ENCODE data around the gene CIAO2A. TPM values are rescaled to one million over a fixed set of nuclear protein-coding genes. Genes with fewer than 3 reads are reported as not detected.

Gene CIAO2A
- total RNA-seq, 1 experiment from 2014 or later: 74.4 TPM

- H3K4me1 Mint-ChIP-seq: no peaks in the 10 kb centered on the region
- no peak overlapping the region for H3K9ac ChIP-seq (ENCODE audit: extremely low read depth, insufficient read length, low read length)
- no peak overlapping the region for H3K4me3 Mint-ChIP-seq
- H3K27me3 ChIP-seq (ENCODE audit: insufficient read depth, low read length): no peaks in the 10 kb centered on the region
- H3K9me3 ChIP-seq (ENCODE audit: control insufficient read depth, low read depth, low read length): no peaks in the 10 kb centered on the region
- H3K56ac ChIP-seq (ENCODE audit: insufficient read length, low read depth, low read length): no peak overlapping the region
- H3K79me1 ChIP-seq (ENCODE audit: insufficient read depth, low read depth, low read length, poor library complexity, severe bottlenecking): no peaks in the 10 kb centered on the region
- no peak overlapping the region for H3K14ac ChIP-seq (ENCODE audit: insufficient read depth, low read length)
- no peak overlapping the region for H3K27ac ChIP-seq (ENCODE audit: insufficient read length, low read depth, low read length)
- H3K18ac ChIP-seq (ENCODE audit: insufficient read length, low read depth, low read length): no peak overlapping the region
- no peak overlapping the region for H2BK15ac ChIP-seq (ENCODE audit: low read depth, low read length)
- H4K20me1 ChIP-seq (ENCODE audit: control insufficient read depth, insufficient read depth, insufficient read length): no peaks in the 10 kb centered on the region
- no peak overlapping the region for H2BK120ac ChIP-seq (ENCODE audit: low read depth, low read length, poor library complexity, severe bottlenecking)
- no peak overlapping the region for H2BK20ac ChIP-seq (ENCODE audit: low read depth, low read length, poor library complexity, severe bottlenecking)
- H2BK5ac ChIP-seq (ENCODE audit: insufficient read length, low read length): no peak overlapping the region
- H2AFZ ChIP-seq (ENCODE audit: low read length): no peak overlapping the region
- no peak overlapping the region for H4K8ac ChIP-seq (replicated peaks; ENCODE audit: insufficient read length, low read depth, low read length)
- no peaks in the 10 kb centered on the region for H3K79me2 ChIP-seq (ENCODE audit: insufficient read depth, low read length)
- peaks cover 5 to 56% (median 30%) of the 10 kb centered on the region in 3 experiments; a peak in 6 of 7 replicates for H3K36me3 Mint-ChIP-seq (ENCODE audit: insufficient read depth in 1 of 3, low read depth in 3 of 3)
- no peak overlapping the region for H3K4ac ChIP-seq (ENCODE audit: low read depth, low read length)
- no peak overlapping the region for H3K27ac Mint-ChIP-seq
- H3K4me1 ChIP-seq (ENCODE audit: insufficient read depth, low read length): no peaks in the 10 kb centered on the region
- no peaks in the 10 kb centered on the region for H3K9me3 Mint-ChIP-seq
- DNase-seq: no peak
- H3K4me2 ChIP-seq (ENCODE audit: insufficient read depth, insufficient read length, low read length): no peak overlapping the region
- H3T11ph ChIP-seq (ENCODE audit: low read length): no peak overlapping the region
- no peaks in the 10 kb centered on the region for H3K23me2 ChIP-seq (ENCODE audit: insufficient read length, low read depth, low read length, poor library complexity, severe bottlenecking)
- TF ChIP-seq, protein P1, sequence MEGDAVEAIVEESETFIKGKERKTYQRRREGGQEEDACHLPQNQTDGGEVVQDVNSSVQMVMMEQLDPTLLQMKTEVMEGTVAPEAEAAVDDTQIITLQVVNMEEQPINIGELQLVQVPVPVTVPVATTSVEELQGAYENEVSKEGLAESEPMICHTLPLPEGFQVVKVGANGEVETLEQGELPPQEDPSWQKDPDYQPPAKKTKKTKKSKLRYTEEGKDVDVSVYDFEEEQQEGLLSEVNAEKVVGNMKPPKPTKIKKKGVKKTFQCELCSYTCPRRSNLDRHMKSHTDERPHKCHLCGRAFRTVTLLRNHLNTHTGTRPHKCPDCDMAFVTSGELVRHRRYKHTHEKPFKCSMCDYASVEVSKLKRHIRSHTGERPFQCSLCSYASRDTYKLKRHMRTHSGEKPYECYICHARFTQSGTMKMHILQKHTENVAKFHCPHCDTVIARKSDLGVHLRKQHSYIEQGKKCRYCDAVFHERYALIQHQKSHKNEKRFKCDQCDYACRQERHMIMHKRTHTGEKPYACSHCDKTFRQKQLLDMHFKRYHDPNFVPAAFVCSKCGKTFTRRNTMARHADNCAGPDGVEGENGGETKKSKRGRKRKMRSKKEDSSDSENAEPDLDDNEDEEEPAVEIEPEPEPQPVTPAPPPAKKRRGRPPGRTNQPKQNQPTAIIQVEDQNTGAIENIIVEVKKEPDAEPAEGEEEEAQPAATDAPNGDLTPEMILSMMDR (conservative IDR thresholded peaks at IDR 0.05): no peak
- no peak overlapping the region for H4K91ac ChIP-seq (ENCODE audit: insufficient read length, low read depth, low read length)
- no peak overlapping the region for H3K23ac ChIP-seq (ENCODE audit: insufficient read length, low read depth, low read length)
- H2AK5ac ChIP-seq (ENCODE audit: insufficient read length, low read length): no peak overlapping the region
- no peak overlapping the region for H4K5ac ChIP-seq (ENCODE audit: insufficient read length, low read depth, low read length)
- no peaks in the 10 kb centered on the region for H3K27me3 Mint-ChIP-seq (ENCODE audit: low read depth)
- no peak overlapping the region for H2BK12ac ChIP-seq (ENCODE audit: insufficient read length, low read depth, low read length)
- WGBS (ENCODE audit: extremely low coverage, insufficient read length, low lambda C conversion rate): no CpG with 5 or more reads among the region's 1 CpG
These were observed 28.8 kb upstream of the CIAO2A start for GRCh38 chr15:64122444-64122843.

All from H9 (cell line).